HepG2 (cell line): ENCODE results near the gene CHCT1. TPM values are rescaled to one million over a fixed set of nuclear protein-coding genes. Genes with fewer than 3 reads are reported as not detected.

Source experiments
- DPF2 ChIP-seq: sonication (generic); formaldehyde crosslinking; IDR thresholded peaks from 2 replicates; pipeline ENCODE4 v1.4.0; 2020; ENCODE audit warnings: mild to moderate bottlenecking, low read depth, missing genetic modification reagents, borderline replicate concordance
- FOXC1 ChIP-seq: sonication (generic); formaldehyde crosslinking; IDR thresholded peaks from 2 replicates; pipeline ENCODE4 v1.8.0; 2022; ENCODE audit warnings: mild to moderate bottlenecking, missing genetic modification reagents, borderline replicate concordance
- RFXAP ChIP-seq: sonication (generic); formaldehyde crosslinking; IDR thresholded peaks from 2 replicates; pipeline ENCODE4 v1.4.0; 2020; ENCODE audit warnings: missing genetic modification reagents, borderline replicate concordance
- SMARCE1 ChIP-seq: fragments of 450-650 bp; IDR thresholded peaks from 2 replicates; pipeline ENCODE4 v1.6.1; 2017; ENCODE audit warnings: borderline replicate concordance
- SOX13 ChIP-seq, 3 experiments: fragments of 450-650 bp in 1 of 3; sonication (generic) in 1 of 3; formaldehyde crosslinking in 1 of 3; IDR thresholded peaks in 2 of 3; conservative IDR thresholded peaks in 1 of 3; 2 replicates each; pipeline versions ENCODE4 v1.5.0 to v1.6.1; 2016 to 2020; ENCODE audit warnings: antibody characterized with exemption in 1 of 3, mild to moderate bottlenecking in 1 of 3, missing compliant biosample characterization in 1 of 3, missing genetic modification reagents in 1 of 3, moderate library complexity in 1 of 3
- SP5 ChIP-seq: IDR thresholded peaks from 2 replicates; pipeline ENCODE4 v1.6.1; 2016; ENCODE audit warnings: low read depth, borderline replicate concordance
- SRSF9 ChIP-seq: fragments of 200-400 bp; formaldehyde crosslinking; IDR thresholded peaks from 2 replicates; pipeline ENCODE4 v1.6.1; 2018; ENCODE audit warnings: borderline replicate concordance, mild to moderate bottlenecking, low read depth, low read length; ENCODE audit not compliant: insufficient read depth, poor library complexity, severe bottlenecking
- TSC22D2 ChIP-seq: sonication (generic); formaldehyde crosslinking; IDR thresholded peaks from 2 replicates; pipeline ENCODE4 v1.5.1; 2020; ENCODE audit warnings: missing genetic modification reagents, mild to moderate bottlenecking, borderline replicate concordance
- ZKSCAN8 ChIP-seq: IDR thresholded peaks from 2 replicates; pipeline ENCODE4 v1.6.1; 2016; ENCODE audit warnings: borderline replicate concordance, missing genetic modification reagents, missing compliant biosample characterization
- ZSCAN9 ChIP-seq: IDR thresholded peaks from 2 replicates; pipeline ENCODE4 v1.6.1; 2016; ENCODE audit warnings: borderline replicate concordance
- polyA plus RNA-seq, 8 experiments: library from polyadenylated mRNA; depleted of rRNA in 3 of 8; stranded (reverse) in 7 of 8; unstranded in 1 of 8; fragments of >200 nt; fragmentation: Illumina TruSeq in 4 of 8; extraction: Trizol in 4 of 8; gene quantifications; 2 replicates each; pipeline versions ENCODE4 v1.2.1 to v1.2.3, GENCODE V29; 2011 to 2016; ENCODE audit warnings: low read depth in 4 of 8, missing spikeins in 1 of 8, mixed read lengths in 1 of 8; ENCODE audit not compliant: insufficient read depth in 1 of 8
- total RNA-seq, 5 experiments: library from RNA; depleted of rRNA; stranded (reverse); fragments of >200 nt; fragmentation: Illumina TruSeq; extraction: Trizol; gene quantifications; 2 replicates each; pipeline ENCODE4 v1.2.3, GENCODE V29; 2016; ENCODE audit warnings: low read depth in 1 of 5
- TF ChIP-seq, protein P1 (sequence below): IDR thresholded peaks from 2 replicates; pipeline ENCODE4 v1.6.1; 2012; ENCODE audit warnings: low read depth, low read length, improper control_type of control experiment
- TF ChIP-seq, protein P2 (sequence below): sonication (generic); formaldehyde crosslinking; IDR thresholded peaks from 2 replicates; pipeline ENCODE4 v1.5.0; 2020; ENCODE audit warnings: mild to moderate bottlenecking, missing genetic modification reagents, moderate library complexity
- TF ChIP-seq, protein P3 (sequence below): sonication (generic); formaldehyde crosslinking; IDR thresholded peaks from 2 replicates; pipeline ENCODE4 v1.5.1; 2020; ENCODE audit warnings: mild to moderate bottlenecking, missing genetic modification reagents, moderate library complexity
- TF ChIP-seq, protein P4 (sequence below): sonication (generic); formaldehyde crosslinking; IDR thresholded peaks from 2 replicates; pipeline ENCODE4 v1.5.0; 2020; ENCODE audit warnings: mild to moderate bottlenecking, missing genetic modification reagents
- TF ChIP-seq, protein P5 (sequence below): sonication (generic); formaldehyde crosslinking; IDR thresholded peaks from 2 replicates; pipeline ENCODE4 v1.4.0; 2020; ENCODE audit warnings: missing genetic modification reagents
- TF ChIP-seq, protein P6 (sequence below): sonication (generic); formaldehyde crosslinking; IDR thresholded peaks from 2 replicates; pipeline ENCODE4 v1.5.0; 2020; ENCODE audit warnings: missing genetic modification reagents

CHCT1 gene
- total and polyA plus RNA-seq, 2 of the 13 experiments (the other 11 are each of a cell fraction or from before 2014, with no cell fraction given), result not detected

DNA sequence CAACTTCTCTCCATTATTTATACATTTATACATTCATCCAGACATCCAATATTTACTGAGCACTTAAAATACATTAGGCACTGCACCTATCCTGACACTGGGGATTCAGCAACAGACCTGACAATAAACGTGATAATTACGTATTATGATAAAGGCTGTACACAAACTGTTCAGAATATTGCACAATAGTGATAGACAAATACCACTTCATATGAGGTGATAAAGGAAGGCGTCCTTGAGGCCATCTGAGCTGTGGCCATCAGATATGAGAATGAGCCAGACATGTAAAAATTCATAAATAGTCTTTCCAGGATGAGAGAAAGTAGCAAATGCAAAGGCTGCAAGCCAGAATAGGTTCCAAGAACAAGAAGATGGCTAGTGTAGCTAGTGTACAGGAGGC, 38.9 kb upstream of the CHCT1 start (continued):
- TF ChIP-seq, protein P1, sequence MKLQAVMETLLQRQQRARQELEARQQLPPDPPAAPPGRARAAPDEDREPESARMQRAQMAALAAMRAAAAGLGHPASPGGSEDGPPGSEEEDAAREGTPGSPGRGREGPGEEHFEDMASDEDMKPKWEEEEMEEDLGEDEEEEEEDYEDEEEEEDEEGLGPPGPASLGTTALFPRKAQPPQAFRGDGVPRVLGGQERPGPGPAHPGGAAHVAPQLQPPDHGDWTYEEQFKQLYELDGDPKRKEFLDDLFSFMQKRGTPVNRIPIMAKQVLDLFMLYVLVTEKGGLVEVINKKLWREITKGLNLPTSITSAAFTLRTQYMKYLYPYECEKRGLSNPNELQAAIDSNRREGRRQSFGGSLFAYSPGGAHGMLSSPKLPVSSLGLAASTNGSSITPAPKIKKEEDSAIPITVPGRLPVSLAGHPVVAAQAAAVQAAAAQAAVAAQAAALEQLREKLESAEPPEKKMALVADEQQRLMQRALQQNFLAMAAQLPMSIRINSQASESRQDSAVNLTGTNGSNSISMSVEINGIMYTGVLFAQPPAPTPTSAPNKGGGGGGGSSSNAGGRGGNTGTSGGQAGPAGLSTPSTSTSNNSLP, result 0 out of 2 replicates have a peak, but pooled peaks have one; percentile 13
- TF ChIP-seq SOX13 (IDR thresholded peaks at IDR 0.05), result no peak
- TF ChIP-seq SOX13 (CRISPR knock-in tag; conservative IDR thresholded peaks at IDR 0.05 in 1 of 2, IDR thresholded peaks at IDR 0.05 in 1 of 2), result no peak
- TF ChIP-seq, protein P2, sequence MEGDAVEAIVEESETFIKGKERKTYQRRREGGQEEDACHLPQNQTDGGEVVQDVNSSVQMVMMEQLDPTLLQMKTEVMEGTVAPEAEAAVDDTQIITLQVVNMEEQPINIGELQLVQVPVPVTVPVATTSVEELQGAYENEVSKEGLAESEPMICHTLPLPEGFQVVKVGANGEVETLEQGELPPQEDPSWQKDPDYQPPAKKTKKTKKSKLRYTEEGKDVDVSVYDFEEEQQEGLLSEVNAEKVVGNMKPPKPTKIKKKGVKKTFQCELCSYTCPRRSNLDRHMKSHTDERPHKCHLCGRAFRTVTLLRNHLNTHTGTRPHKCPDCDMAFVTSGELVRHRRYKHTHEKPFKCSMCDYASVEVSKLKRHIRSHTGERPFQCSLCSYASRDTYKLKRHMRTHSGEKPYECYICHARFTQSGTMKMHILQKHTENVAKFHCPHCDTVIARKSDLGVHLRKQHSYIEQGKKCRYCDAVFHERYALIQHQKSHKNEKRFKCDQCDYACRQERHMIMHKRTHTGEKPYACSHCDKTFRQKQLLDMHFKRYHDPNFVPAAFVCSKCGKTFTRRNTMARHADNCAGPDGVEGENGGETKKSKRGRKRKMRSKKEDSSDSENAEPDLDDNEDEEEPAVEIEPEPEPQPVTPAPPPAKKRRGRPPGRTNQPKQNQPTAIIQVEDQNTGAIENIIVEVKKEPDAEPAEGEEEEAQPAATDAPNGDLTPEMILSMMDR, result no peak
- TF ChIP-seq, protein P3, sequence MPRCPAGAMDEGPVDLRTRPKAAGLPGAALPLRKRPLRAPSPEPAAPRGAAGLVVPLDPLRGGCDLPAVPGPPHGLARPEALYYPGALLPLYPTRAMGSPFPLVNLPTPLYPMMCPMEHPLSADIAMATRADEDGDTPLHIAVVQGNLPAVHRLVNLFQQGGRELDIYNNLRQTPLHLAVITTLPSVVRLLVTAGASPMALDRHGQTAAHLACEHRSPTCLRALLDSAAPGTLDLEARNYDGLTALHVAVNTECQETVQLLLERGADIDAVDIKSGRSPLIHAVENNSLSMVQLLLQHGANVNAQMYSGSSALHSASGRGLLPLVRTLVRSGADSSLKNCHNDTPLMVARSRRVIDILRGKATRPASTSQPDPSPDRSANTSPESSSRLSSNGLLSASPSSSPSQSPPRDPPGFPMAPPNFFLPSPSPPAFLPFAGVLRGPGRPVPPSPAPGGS (CRISPR knock-in tag), result no peak
- no peak for TF ChIP-seq SP5
- TF ChIP-seq, protein P4, sequence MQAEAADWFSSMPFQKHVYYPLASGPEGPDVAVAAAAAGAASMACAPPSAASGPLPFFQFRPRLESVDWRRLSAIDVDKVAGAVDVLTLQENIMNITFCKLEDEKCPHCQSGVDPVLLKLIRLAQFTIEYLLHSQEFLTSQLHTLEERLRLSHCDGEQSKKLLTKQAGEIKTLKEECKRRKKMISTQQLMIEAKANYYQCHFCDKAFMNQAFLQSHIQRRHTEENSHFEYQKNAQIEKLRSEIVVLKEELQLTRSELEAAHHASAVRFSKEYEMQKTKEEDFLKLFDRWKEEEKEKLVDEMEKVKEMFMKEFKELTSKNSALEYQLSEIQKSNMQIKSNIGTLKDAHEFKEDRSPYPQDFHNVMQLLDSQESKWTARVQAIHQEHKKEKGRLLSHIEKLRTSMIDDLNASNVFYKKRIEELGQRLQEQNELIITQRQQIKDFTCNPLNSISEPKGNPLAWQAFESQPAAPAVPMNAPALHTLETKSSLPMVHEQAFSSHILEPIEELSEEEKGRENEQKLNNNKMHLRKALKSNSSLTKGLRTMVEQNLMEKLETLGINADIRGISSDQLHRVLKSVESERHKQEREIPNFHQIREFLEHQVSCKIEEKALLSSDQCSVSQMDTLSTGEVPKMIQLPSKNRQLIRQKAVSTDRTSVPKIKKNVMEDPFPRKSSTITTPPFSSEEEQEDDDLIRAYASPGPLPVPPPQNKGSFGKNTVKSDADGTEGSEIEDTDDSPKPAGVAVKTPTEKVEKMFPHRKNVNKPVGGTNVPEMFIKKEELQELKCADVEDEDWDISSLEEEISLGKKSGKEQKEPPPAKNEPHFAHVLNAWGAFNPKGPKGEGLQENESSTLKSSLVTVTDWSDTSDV, result no peak
- no peak for TF ChIP-seq RFXAP
- TF ChIP-seq FOXC1 (CRISPR knock-in tag), result no peak
- TF ChIP-seq SMARCE1, result no peak
- TF ChIP-seq ZSCAN9 (CRISPR knock-in tag), result no peak
- TF ChIP-seq DPF2, result no peak
- no peak for TF ChIP-seq ZKSCAN8 (CRISPR knock-in tag)
- TF ChIP-seq, protein P5, sequence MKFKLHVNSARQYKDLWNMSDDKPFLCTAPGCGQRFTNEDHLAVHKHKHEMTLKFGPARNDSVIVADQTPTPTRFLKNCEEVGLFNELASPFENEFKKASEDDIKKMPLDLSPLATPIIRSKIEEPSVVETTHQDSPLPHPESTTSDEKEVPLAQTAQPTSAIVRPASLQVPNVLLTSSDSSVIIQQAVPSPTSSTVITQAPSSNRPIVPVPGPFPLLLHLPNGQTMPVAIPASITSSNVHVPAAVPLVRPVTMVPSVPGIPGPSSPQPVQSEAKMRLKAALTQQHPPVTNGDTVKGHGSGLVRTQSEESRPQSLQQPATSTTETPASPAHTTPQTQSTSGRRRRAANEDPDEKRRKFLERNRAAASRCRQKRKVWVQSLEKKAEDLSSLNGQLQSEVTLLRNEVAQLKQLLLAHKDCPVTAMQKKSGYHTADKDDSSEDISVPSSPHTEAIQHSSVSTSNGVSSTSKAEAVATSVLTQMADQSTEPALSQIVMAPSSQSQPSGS (CRISPR knock-in tag), result no peak
- TF ChIP-seq SRSF9, result no peak
- no peak for TF ChIP-seq TSC22D2 (CRISPR knock-in tag)
- TF ChIP-seq, protein P6, sequence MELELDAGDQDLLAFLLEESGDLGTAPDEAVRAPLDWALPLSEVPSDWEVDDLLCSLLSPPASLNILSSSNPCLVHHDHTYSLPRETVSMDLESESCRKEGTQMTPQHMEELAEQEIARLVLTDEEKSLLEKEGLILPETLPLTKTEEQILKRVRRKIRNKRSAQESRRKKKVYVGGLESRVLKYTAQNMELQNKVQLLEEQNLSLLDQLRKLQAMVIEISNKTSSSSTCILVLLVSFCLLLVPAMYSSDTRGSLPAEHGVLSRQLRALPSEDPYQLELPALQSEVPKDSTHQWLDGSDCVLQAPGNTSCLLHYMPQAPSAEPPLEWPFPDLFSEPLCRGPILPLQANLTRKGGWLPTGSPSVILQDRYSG (CRISPR knock-in tag), result no peak
